Vagina (tissue), 2 donors: ENCODE results near the gene SRRT.

Experiments
- CTCF ChIP-seq, 3 experiments: fragments of 450-650 bp in 2 of 3; fragments of 200-600 bp in 1 of 3; sonication (generic) in 1 of 3; IDR thresholded peaks; one replicate each; pipeline ENCODE4 v1.5.1; 2017 to 2019; ENCODE audit warnings: antibody characterized with exemption in 3 of 3, mild to moderate bottlenecking in 2 of 3, moderate library complexity in 2 of 3
- POLR2A ChIP-seq, 2 donors: fragments of 450-650 bp; IDR thresholded peaks; one replicate each; pipeline ENCODE4 v1.6.1; 2017; ENCODE audit warnings: antibody characterized with exemption in 2 of 2, mild to moderate bottlenecking in 2 of 2, moderate library complexity in 2 of 2
- POLR2AphosphoS5 ChIP-seq, 2 donors: sonication (generic); formaldehyde crosslinking; IDR thresholded peaks; one replicate each; pipeline ENCODE4 v1.9.0; 2017; ENCODE audit warnings: antibody characterized with exemption in 2 of 2, mild to moderate bottlenecking in 2 of 2, low read depth in 1 of 2; ENCODE audit not compliant: insufficient read depth in 1 of 2

- TF ChIP-seq CTCF (IDR thresholded peaks at IDR 0.05) (no peak), POLR2A (IDR thresholded peaks at IDR 0.05) (no peak), POLR2AphosphoS5 (IDR thresholded peaks at IDR 0.05; ENCODE audit: insufficient read depth in 1 of 2, low read depth in 1 of 2) (no peak)
Measured at GRCh38 chr7:100891568-100892247, 16.8 kb downstream of the SRRT start.
